ENCODE measurements around the gene FREM1. TPM values are rescaled to one million over a fixed set of nuclear protein-coding genes. Genes with fewer than 3 reads are reported as not detected.

FREM1 gene
- total and polyA plus RNA-seq, 2 experiments from 2014 or later = 0.78 to 3.1 TPM

DNA sequence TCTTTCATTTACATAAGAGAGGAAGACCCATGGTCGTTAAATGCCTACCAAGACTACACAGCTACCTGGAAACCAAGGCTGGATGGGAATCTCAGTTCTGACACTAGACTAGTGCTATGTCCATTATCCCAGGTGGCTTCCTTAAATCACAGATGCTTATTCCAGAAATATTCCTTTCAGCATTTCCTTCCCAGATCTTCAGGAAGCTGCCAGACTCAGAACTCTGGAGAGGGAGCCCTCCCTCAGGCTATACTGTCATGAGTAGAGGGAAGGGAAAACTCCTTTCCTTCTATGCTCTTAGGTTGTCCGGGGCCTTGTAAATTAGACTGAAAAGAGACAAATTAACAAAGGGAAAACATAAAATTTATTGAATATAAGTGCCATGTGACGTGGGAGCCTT is 20.8 kb downstream of the FREM1 start (continued):
- TF ChIP-seq JUNB (IDR thresholded peaks at IDR 0.05; ENCODE audit: unreplicated experiment) (no peak), ZNF114 (CRISPR knock-in tag; IDR thresholded peaks at IDR 0.05) (no peak), POLR2AphosphoS5 (IDR thresholded peaks at IDR 0.05; ENCODE audit: low read depth) (no peak), NANOG (IDR thresholded peaks at IDR 0.05; ENCODE audit: borderline replicate concordance) (no peak)
- TF ChIP-seq, protein P1, sequence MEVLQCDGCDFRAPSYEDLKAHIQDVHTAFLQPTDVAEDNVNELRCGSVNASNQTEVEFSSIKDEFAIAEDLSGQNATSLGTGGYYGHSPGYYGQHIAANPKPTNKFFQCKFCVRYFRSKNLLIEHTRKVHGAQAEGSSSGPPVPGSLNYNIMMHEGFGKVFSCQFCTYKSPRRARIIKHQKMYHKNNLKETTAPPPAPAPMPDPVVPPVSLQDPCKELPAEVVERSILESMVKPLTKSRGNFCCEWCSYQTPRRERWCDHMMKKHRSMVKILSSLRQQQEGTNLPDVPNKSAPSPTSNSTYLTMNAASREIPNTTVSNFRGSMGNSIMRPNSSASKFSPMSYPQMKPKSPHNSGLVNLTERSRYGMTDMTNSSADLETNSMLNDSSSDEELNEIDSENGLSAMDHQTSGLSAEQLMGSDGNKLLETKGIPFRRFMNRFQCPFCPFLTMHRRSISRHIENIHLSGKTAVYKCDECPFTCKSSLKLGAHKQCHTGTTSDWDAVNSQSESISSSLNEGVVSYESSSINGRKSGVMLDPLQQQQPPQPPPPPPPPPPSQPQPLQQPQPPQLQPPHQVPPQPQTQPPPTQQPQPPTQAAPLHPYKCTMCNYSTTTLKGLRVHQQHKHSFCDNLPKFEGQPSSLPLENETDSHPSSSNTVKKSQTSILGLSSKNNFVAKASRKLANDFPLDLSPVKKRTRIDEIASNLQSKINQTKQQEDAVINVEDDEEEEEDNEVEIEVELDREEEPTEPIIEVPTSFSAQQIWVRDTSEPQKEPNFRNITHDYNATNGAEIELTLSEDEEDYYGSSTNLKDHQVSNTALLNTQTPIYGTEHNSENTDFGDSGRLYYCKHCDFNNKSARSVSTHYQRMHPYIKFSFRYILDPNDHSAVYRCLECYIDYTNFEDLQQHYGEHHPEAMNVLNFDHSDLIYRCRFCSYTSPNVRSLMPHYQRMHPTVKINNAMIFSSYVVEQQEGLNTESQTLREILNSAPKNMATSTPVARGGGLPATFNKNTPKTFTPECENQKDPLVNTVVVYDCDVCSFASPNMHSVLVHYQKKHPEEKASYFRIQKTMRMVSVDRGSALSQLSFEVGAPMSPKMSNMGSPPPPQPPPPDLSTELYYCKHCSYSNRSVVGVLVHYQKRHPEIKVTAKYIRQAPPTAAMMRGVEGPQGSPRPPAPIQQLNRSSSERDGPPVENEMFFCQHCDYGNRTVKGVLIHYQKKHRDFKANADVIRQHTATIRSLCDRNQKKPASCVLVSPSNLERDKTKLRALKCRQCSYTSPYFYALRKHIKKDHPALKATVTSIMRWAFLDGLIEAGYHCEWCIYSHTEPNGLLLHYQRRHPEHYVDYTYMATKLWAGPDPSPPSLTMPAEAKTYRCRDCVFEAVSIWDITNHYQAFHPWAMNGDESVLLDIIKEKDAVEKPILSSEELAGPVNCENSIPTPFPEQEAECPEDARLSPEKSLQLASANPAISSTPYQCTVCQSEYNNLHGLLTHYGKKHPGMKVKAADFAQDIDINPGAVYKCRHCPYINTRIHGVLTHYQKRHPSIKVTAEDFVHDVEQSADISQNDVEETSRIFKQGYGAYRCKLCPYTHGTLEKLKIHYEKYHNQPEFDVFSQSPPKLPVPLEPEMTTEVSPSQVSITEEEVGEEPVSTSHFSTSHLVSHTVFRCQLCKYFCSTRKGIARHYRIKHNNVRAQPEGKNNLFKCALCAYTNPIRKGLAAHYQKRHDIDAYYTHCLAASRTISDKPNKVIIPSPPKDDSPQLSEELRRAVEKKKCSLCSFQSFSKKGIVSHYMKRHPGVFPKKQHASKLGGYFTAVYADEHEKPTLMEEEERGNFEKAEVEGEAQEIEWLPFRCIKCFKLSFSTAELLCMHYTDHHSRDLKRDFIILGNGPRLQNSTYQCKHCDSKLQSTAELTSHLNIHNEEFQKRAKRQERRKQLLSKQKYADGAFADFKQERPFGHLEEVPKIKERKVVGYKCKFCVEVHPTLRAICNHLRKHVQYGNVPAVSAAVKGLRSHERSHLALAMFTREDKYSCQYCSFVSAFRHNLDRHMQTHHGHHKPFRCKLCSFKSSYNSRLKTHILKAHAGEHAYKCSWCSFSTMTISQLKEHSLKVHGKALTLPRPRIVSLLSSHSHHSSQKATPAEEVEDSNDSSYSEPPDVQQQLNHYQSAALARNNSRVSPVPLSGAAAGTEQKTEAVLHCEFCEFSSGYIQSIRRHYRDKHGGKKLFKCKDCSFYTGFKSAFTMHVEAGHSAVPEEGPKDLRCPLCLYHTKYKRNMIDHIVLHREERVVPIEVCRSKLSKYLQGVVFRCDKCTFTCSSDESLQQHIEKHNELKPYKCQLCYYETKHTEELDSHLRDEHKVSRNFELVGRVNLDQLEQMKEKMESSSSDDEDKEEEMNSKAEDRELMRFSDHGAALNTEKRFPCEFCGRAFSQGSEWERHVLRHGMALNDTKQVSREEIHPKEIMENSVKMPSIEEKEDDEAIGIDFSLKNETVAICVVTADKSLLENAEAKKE (CRISPR knock-in tag; IDR thresholded peaks at IDR 0.05) = no peak

DNA sequence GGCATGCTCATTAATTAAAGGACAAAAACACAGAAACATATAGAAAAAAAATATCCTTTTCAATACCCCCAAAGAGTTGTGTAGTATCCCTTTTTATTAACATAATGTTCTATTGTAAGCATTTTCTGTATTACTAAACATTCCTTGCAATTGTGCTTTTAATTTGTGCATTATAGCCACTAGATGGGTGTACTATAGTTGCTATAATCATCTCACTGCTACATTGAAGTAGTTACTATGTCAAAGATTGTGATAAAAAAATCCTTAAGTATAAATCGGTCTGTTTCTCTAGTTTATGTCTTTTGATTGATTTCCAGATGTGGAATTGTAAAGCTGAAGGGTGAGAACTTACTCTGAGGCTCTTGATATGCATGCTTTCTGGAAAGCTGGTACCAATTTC is 21.4 kb downstream of the FREM1 start:
- no peak overlapping the region for H3K27ac ChIP-seq (ENCODE audit: low read depth)
- no peaks in the 10 kb centered on the region for H3K79me2 ChIP-seq (replicated peaks; ENCODE audit: insufficient read depth)
- Mint-ChIP-seq H3K36me3 (ENCODE audit: low read depth) (peaks cover 5% of the 10 kb centered on the region; the same call in 1 of the 3 replicates), H3K27me3 (ENCODE audit: insufficient read depth, low read depth, poor library complexity) (no peaks in the 10 kb centered on the region), H3K4me3 (no peak overlapping the region), H3K27ac (no peak overlapping the region), H3K4me1 (peaks cover 20% of the 10 kb centered on the region), H3K9me3 (no peaks in the 10 kb centered on the region)
- H3K4me3 ChIP-seq = no peak overlapping the region
- H3K27me3 ChIP-seq (ENCODE audit: insufficient read depth) = no peaks in the 10 kb centered on the region
- no peaks in the 10 kb centered on the region for H3F3A ChIP-seq (replicated peaks; ENCODE audit: low read depth)
- H3K4me1 ChIP-seq (ENCODE audit: insufficient read depth) = peaks cover 19% of the 10 kb centered on the region
- H3K9me2 ChIP-seq (ENCODE audit: insufficient read depth) = no peaks in the 10 kb centered on the region
- no peak overlapping the region; the same call in 1 of the 2 replicates for H3K4me2 ChIP-seq
- H3K36me3 ChIP-seq (ENCODE audit: insufficient read depth) = no peaks in the 10 kb centered on the region
- H4K20me1 ChIP-seq (replicated peaks; ENCODE audit: insufficient read depth) = no peaks in the 10 kb centered on the region
- DNase-seq (ENCODE audit: low spot score) (no peak), ATAC-seq (no peak)
- no peak overlapping the region for H2AFZ ChIP-seq
- TF ChIP-seq, protein P2, sequence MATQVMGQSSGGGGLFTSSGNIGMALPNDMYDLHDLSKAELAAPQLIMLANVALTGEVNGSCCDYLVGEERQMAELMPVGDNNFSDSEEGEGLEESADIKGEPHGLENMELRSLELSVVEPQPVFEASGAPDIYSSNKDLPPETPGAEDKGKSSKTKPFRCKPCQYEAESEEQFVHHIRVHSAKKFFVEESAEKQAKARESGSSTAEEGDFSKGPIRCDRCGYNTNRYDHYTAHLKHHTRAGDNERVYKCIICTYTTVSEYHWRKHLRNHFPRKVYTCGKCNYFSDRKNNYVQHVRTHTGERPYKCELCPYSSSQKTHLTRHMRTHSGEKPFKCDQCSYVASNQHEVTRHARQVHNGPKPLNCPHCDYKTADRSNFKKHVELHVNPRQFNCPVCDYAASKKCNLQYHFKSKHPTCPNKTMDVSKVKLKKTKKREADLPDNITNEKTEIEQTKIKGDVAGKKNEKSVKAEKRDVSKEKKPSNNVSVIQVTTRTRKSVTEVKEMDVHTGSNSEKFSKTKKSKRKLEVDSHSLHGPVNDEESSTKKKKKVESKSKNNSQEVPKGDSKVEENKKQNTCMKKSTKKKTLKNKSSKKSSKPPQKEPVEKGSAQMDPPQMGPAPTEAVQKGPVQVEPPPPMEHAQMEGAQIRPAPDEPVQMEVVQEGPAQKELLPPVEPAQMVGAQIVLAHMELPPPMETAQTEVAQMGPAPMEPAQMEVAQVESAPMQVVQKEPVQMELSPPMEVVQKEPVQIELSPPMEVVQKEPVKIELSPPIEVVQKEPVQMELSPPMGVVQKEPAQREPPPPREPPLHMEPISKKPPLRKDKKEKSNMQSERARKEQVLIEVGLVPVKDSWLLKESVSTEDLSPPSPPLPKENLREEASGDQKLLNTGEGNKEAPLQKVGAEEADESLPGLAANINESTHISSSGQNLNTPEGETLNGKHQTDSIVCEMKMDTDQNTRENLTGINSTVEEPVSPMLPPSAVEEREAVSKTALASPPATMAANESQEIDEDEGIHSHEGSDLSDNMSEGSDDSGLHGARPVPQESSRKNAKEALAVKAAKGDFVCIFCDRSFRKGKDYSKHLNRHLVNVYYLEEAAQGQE (IDR thresholded peaks at IDR 0.05; ENCODE audit: unreplicated experiment) = no peak
- TF ChIP-seq EZH2phosphoT487 (IDR thresholded peaks at IDR 0.05; ENCODE audit: unreplicated experiment) (no peak), JUNB (IDR thresholded peaks at IDR 0.05; ENCODE audit: unreplicated experiment) (no peak), EZH2 (IDR thresholded peaks at IDR 0.05; ENCODE audit: low read depth, unreplicated experiment) (no peak), ZNF114 (CRISPR knock-in tag; IDR thresholded peaks at IDR 0.05) (no peak)
- TF ChIP-seq, protein P3, sequence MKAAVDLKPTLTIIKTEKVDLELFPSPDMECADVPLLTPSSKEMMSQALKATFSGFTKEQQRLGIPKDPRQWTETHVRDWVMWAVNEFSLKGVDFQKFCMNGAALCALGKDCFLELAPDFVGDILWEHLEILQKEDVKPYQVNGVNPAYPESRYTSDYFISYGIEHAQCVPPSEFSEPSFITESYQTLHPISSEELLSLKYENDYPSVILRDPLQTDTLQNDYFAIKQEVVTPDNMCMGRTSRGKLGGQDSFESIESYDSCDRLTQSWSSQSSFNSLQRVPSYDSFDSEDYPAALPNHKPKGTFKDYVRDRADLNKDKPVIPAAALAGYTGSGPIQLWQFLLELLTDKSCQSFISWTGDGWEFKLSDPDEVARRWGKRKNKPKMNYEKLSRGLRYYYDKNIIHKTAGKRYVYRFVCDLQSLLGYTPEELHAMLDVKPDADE (IDR thresholded peaks at IDR 0.05) = no peak
